Loucy (cell line): ENCODE measurements around the gene RPS6KA5.

Experiments used
- H2AFZ ChIP-seq: fragments of 200-600 bp; sonication (generic); 2 replicates; pipeline ENCODE4 v1.6.0; 2016; ENCODE audit warnings: antibody characterized with exemption, mild to moderate bottlenecking, low read length, moderate library complexity
- H3F3A ChIP-seq: fragments of 200-600 bp; 2 replicates; pipeline ENCODE4 v1.6.0; 2016; ENCODE audit warnings: antibody characterized with exemption, low read depth, mild to moderate bottlenecking
- H3K27me3 ChIP-seq: fragments of 200-600 bp; sonication (generic); 2 replicates; pipeline ENCODE4 v1.6.1; 2014; ENCODE audit warnings: low read length, mild to moderate bottlenecking; ENCODE audit not compliant: insufficient read depth, poor library complexity, severe bottlenecking
- H3K36me3 ChIP-seq: fragments of 200-600 bp; sonication (generic); 2 replicates; pipeline ENCODE4 v1.6.1; 2016; ENCODE audit warnings: low read length; ENCODE audit not compliant: insufficient read depth
- H3K4me1 ChIP-seq: fragments of 200-600 bp; sonication (generic); 2 replicates; pipeline ENCODE4 v1.5.1; 2014; ENCODE audit warnings: low read length, mild to moderate bottlenecking; ENCODE audit not compliant: insufficient read depth, poor library complexity, severe bottlenecking
- H3K4me2 ChIP-seq: fragments of 200-600 bp; sonication (generic); 2 replicates; pipeline ENCODE4 v1.6.0; 2014; ENCODE audit warnings: antibody characterized with exemption, low read length, low read depth, mild to moderate bottlenecking; ENCODE audit not compliant: poor library complexity, severe bottlenecking
- H3K4me3 ChIP-seq: fragments of 200-600 bp; sonication (generic); 2 replicates; pipeline ENCODE4 v1.5.1; 2014; ENCODE audit warnings: low read length, mild to moderate bottlenecking, mixed read lengths; ENCODE audit not compliant: poor library complexity, severe bottlenecking
- H3K79me2 ChIP-seq: fragments of 200-600 bp; sonication (generic); 2 replicates; pipeline ENCODE4 v1.6.1; 2014; ENCODE audit warnings: low read length; ENCODE audit not compliant: insufficient read depth
- H3K9ac ChIP-seq: fragments of 200-600 bp; sonication (generic); 2 replicates; pipeline ENCODE4 v1.6.0; 2014; ENCODE audit warnings: mild to moderate bottlenecking, low read depth, low read length, moderate library complexity; ENCODE audit not compliant: poor library complexity, severe bottlenecking
- H3K9me2 ChIP-seq: fragments of 200-600 bp; sonication (generic); replicated peaks from 2 replicates; pipeline ENCODE4 v1.6.1; 2016; ENCODE audit warnings: low read depth, low read length, mixed read lengths
- H3K9me3 ChIP-seq: fragments of 200-600 bp; sonication (generic); 2 replicates; pipeline ENCODE4 v1.6.1; 2014; ENCODE audit warnings: mild to moderate bottlenecking, antibody characterized with exemption, low read length, low read depth; ENCODE audit not compliant: insufficient read depth
- H4K20me1 ChIP-seq: fragments of 200-600 bp; sonication (generic); 2 replicates; pipeline ENCODE4 v1.6.0; 2014; ENCODE audit warnings: antibody characterized with exemption, low read length, mild to moderate bottlenecking; ENCODE audit not compliant: insufficient read depth, poor library complexity, severe bottlenecking
- CTCF ChIP-seq: fragments of 200-600 bp; sonication (generic); conservative IDR thresholded peaks from 2 replicates; pipeline ENCODE4 v1.5.1; 2014; ENCODE audit warnings: mild to moderate bottlenecking, antibody characterized with exemption, low read length
- EZH2phosphoT487 ChIP-seq: fragments of 200-600 bp; IDR thresholded peaks from 2 replicates; pipeline ENCODE4 v1.6.1; 2018; ENCODE audit warnings: antibody characterized with exemption, mild to moderate bottlenecking, moderate library complexity, borderline replicate concordance

The RPS6KA5 gene

DNA sequence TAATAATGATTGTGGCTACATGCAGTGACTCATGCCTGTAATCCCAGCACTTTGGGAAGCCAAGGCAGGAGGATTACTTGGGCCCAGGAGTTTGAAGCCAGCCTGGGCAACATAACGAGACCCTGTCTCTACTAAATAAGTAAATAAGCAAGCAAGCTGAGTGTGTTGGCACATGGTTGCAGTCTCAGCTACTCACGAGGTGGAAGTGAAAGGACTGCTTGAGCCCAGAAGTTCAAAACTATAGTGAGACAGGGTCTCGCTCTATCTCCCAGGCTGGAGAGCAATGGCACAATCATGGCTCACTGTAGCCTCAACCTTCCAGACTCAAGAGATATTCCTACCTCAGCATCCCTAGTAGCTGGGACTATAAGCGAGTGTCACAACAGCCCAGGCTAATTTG, 64.7 kb downstream of the RPS6KA5 start:
- no peak overlapping the region for H3K4me2 ChIP-seq
- H3K9ac ChIP-seq, result no peak overlapping the region
- H2AFZ ChIP-seq, result no peak overlapping the region
- H3K79me2 ChIP-seq, result 0 out of 2 replicates have a peak, but pooled peaks cover 4% of the 10 kb centered on the region
- H3K9me3 ChIP-seq, result no peaks in the 10 kb centered on the region
- H3K36me3 ChIP-seq, result peaks cover 67% of the 10 kb centered on the region
- no peaks in the 10 kb centered on the region for H3K9me2 ChIP-seq
- no peaks in the 10 kb centered on the region for H3K27me3 ChIP-seq
- H3K4me3 ChIP-seq, result no peak overlapping the region
- H4K20me1 ChIP-seq, result peaks cover under 1% of the 10 kb centered on the region
- TF ChIP-seq CTCF (no peak), EZH2phosphoT487 (no peak)
- no peaks in the 10 kb centered on the region for H3K4me1 ChIP-seq
- H3F3A ChIP-seq, result no peaks in the 10 kb centered on the region

DNA sequence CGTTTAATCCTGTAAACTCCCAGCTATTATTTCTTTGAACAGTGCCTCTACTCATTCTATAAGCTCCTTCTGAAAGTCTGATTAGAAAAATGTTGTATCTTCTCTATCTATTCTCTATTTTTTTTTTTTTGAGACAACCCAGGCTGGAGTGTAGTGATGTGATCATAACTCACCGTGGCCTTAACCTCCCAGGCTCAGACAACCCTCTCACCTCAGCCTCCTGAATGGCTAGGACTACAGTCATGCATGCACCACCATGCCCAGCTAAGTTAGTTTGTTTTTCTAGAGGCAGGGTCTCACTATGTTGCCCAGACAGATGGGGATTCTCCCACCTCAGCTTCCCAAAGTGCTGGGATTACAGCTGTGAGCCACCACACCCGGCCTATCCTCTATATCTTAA, 66.6 kb downstream of the RPS6KA5 start:
- Histone ChIP-seq H3K27me3 (no peaks in the 10 kb centered on the region), H3K79me2 (0 out of 2 replicates have a peak, but pooled peaks cover 4% of the 10 kb centered on the region), H3K4me3 (no peak overlapping the region), H3K36me3 (peaks cover 60% of the 10 kb centered on the region), H3F3A (no peaks in the 10 kb centered on the region), H4K20me1 (peaks cover 4% of the 10 kb centered on the region), H3K9me3 (no peaks in the 10 kb centered on the region), H2AFZ (no peak overlapping the region), H3K4me1 (peaks cover 3% of the 10 kb centered on the region), H3K9ac (no peak overlapping the region), H3K4me2 (no peak overlapping the region), H3K9me2 (no peaks in the 10 kb centered on the region)
- TF ChIP-seq CTCF, result no peak
- no peak for TF ChIP-seq EZH2phosphoT487

DNA sequence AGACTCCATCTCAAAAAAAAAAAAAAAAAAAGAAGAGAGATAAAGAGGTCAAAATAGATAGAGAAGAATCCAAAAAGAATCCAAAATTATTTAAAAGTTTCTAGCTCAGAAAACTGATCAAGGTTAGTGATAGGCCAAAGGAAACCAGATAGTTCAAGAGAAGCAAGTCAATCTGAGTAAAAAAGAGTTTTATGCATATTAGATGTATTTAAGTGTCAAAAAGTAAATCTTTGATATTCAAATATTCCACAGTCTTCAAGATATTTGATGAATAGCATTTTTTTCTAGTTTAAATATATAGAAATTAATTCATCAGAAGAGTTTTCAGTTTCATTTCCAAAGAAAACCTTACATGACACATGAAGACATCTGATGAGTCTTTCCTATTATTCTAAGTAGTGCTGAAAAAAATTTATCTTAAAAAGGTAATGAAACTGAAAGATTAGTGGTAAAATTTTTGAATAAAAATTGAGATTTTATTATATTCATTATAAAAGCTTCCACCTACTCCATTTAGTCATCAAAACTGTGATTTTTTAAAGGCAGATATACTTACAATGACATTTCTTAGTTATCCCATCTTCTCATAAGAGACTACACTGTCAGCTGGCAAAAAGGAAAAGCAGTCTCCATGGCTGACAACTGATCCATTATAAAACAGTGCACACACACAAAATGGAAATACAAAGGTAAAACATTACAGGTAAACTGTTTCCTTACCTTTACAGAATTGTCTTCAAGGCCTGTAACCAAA, 68.6 kb downstream of the RPS6KA5 start:
- Histone ChIP-seq H3F3A (no peaks in the 10 kb centered on the region), H3K9ac (no peak overlapping the region), H3K9me2 (no peaks in the 10 kb centered on the region), H3K9me3 (no peaks in the 10 kb centered on the region), H3K36me3 (peaks cover 52% of the 10 kb centered on the region), H3K4me1 (peaks cover 3% of the 10 kb centered on the region), H3K4me2 (no peak overlapping the region), H3K79me2 (peaks cover 12% of the 10 kb centered on the region), H2AFZ (no peak overlapping the region), H3K27me3 (no peaks in the 10 kb centered on the region), H4K20me1 (peaks cover 4% of the 10 kb centered on the region), H3K4me3 (no peak overlapping the region)
- no peak for TF ChIP-seq CTCF
- TF ChIP-seq EZH2phosphoT487, result no peak
